Bronchial epithelial cell (primary cell): ENCODE measurements around the gene ATP5ME. TPM values are rescaled to one million over a fixed set of nuclear protein-coding genes. Genes with fewer than 3 reads are reported as not detected.
"Not testable (repeated sequence)": the region's sequence is repeated elsewhere in the genome, so short reads cannot be mapped to it uniquely, and the experiment has no call there.

ENCODE experiments used
- DNase-seq: peaks from one replicate; pipeline ENCODE4 v3.0.0-alpha.2; 2010; ENCODE audit warnings: low read depth
- FAIRE-seq: peaks from 2 replicates; lab custom pipeline; 2011; peaks lifted over from hg19 to GRCh38; lab: Jason Lieb, UNC
- H3K27me3 ChIP-seq: 2 replicates; pipeline ENCODE4 v1.5.1; 2011; ENCODE audit warnings: low read length; ENCODE audit not compliant: control insufficient read depth, insufficient read depth
- H3K36me3 ChIP-seq: 2 replicates; pipeline ENCODE4 v1.5.1; 2011; ENCODE audit warnings: low read length; ENCODE audit not compliant: control insufficient read depth, insufficient read depth
- H3K4me3 ChIP-seq: 2 replicates; pipeline ENCODE4 v1.5.1; 2011; ENCODE audit warnings: mild to moderate bottlenecking, low read depth, low read length, control low read depth
- total RNA-seq: library from RNA; depleted of rRNA; stranded (reverse); fragments of >200 nt; gene quantifications from 2 replicates; pipeline ENCODE4 v1.2.1, GENCODE V29; 2014
- TF ChIP-seq, protein P1 (sequence below): IDR thresholded peaks from 2 replicates; pipeline ENCODE4 v1.5.1; 2011; ENCODE audit warnings: mild to moderate bottlenecking, moderate library complexity, low read length, control low read depth, inconsistent platforms; ENCODE audit not compliant: insufficient read depth, severe bottlenecking

The ATP5ME gene
- total RNA-seq, 1 donor from 2014 or later = 70.8 TPM

DNA sequence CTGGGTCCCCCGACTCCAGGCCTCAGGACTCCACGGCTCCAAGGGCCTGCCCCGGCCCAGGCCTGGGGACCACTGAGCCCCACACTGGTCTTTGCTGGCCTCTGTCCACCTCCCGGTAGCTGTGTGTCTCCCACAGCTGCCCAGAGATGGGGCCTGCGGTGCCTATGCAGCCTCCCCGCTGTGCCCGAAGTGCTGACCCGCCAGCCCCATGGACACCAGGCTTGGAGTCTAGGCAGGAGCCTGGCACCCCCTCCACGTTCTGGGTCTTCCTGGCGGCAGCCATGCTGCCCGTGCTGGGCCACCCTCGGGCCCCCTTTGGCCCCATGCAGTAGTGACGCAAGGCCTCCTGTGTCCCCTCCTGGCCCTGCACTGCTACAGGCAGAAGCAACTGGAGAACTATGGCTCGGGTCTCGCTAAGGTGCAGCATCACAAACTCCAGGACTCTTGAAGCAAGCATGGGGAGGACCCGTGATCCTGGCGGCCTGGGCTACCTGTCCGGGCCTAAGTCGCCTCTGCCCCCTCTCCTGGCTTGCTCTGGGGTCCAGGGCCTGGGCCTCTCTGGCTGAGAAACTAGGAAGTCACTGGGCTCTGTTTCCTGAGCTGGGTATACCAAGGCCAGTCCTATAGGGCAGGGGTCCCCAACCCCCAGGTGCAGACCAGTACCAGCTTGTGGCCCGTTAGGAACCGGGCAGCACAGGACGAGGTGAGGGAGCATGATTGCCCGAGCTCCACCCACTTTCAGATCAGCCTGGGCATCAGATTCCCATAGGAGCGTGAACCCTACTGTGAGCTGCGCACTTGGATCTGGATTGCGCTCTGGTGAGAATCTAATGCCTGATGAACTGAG lies 1.2 kb upstream of the ATP5ME start:
- TF ChIP-seq, protein P1, sequence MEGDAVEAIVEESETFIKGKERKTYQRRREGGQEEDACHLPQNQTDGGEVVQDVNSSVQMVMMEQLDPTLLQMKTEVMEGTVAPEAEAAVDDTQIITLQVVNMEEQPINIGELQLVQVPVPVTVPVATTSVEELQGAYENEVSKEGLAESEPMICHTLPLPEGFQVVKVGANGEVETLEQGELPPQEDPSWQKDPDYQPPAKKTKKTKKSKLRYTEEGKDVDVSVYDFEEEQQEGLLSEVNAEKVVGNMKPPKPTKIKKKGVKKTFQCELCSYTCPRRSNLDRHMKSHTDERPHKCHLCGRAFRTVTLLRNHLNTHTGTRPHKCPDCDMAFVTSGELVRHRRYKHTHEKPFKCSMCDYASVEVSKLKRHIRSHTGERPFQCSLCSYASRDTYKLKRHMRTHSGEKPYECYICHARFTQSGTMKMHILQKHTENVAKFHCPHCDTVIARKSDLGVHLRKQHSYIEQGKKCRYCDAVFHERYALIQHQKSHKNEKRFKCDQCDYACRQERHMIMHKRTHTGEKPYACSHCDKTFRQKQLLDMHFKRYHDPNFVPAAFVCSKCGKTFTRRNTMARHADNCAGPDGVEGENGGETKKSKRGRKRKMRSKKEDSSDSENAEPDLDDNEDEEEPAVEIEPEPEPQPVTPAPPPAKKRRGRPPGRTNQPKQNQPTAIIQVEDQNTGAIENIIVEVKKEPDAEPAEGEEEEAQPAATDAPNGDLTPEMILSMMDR = no peak
- Histone ChIP-seq H3K36me3 (peaks cover 16% of the 10 kb centered on the region), H3K27me3 (no peaks in the 10 kb centered on the region), H3K4me3 (peak overlapping the region; percentile 97)
- FAIRE-seq (no peak), DNase-seq (no peak)

DNA sequence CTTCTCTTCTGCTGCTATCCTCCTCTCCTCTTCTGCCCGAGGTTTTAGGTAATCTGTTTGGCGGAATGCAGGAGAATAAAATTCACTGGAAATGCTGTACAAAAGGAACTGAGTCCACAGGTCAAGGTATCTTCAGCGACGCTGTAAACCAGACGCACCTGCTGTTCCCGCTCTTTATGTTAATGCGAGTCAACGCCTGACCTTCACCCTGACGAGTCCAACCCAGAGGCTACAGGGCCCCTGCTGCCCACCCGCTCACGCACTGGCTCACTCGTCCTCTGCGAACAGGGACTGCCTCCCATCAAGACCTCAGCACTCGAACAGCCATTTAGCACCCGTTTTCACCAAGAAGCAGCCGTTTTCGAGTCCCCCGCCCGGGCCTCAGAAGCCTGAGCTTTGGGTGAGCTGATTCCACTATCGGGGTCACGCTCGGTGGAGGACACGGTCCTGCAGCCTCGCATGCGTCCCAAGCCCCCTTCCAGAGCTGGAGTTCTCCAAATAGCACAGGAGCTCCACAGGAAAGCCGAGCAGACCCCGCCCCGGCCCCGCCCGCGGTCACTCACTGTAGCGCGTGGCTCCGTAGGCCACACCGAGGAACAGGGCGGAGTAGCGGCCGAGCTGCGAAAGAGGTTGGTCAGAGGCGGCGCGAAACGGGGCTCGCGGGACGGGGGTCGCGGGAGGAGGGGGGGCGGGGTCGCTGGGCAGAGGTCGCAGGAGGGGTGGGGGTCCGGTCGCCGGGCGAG lies 556 bp downstream of the ATP5ME start:
- FAIRE-seq (no peak), DNase-seq (no peak)
- Histone ChIP-seq H3K4me3 (peak overlapping the region; percentile 97), H3K36me3 (peaks cover 16% of the 10 kb centered on the region), H3K27me3 (no peaks in the 10 kb centered on the region)
- TF ChIP-seq, protein P1 = no peak

DNA sequence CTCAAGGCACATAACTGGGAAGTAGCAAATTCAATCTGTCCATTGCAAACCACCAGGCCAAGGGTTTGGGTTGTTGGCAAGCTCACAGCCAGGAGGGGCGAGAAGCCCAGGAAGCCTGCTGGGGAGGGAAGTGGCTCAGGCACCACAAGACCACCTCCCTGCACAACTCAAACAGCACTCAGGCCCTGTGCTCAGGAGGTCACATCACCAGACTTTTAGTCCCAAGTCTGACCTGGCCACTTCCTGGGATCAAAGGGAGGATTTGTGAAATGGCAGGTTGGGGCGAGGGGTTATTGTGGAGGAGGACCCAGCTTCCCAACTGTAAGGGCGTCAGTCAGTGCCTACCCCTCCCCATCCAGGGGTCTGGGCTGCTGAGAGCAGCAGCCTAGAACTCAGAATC lies 2.3 kb downstream of the ATP5ME start:
- peaks cover 16% of the 10 kb centered on the region for H3K36me3 ChIP-seq
- TF ChIP-seq, protein P1 = no peak
- no peak overlapping the region for H3K4me3 ChIP-seq
- DNase-seq (no peak), FAIRE-seq (no peak)
- no peaks in the 10 kb centered on the region for H3K27me3 ChIP-seq

DNA sequence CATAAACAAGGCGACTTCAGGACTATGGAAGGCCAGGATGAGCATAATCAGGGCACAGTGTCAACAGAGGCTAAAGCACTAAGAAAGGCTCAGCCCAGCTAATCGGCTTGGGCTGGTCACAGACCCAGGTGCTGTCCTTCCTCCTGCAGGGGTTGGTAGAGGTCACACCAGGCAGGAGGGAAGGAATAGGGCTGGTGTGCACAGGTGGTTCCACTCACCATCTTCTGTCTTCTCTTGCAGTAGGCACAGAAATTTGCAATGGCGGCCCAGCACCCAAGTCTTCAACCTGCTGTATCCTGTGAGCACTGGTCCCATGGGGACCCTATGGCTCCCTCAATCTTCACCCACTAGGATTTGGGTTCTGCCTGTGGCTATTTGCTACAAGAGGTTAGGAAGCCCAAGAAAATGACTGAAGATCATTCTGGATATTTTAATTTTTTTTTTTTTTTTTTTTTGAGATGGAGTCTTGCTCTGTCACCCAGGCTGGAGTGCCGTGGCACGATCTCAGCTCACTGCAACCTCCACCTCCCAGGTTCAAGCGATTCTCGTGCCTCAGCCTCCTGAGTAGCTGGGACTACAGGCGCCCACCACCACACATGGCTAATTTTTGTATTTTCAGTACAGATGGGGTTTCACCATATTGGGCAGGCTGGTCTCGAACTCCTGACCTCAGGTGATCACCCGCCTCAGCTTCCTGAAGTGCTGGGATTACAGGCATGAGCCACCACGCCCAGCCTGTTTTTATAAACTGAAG lies 4.1 kb downstream of the ATP5ME start:
- not testable (repeated sequence) for FAIRE-seq, DNase-seq, H3K27me3 ChIP-seq, H3K4me3 ChIP-seq
- peaks cover 16% of the 10 kb centered on the region for H3K36me3 ChIP-seq

DNA sequence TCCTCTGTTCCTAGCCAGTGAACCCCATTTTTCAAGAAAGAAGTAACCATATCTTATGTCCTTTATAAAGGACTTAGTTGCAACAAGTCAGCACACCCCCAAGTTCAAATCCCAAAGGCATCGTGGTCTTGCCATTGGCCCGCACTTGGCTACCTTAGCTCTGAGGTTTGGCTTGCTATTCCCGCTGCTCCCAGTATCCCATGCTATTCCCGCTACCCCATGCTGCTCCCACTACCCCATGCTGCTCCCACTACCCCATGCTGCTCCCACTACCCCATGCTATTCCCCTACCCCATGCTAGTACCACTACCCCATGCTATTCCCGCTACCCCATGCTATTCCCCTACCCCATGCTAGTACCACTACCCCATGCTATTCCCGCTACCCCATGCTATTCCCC lies 5.9 kb downstream of the ATP5ME start:
- peaks cover 14% of the 10 kb centered on the region for H3K36me3 ChIP-seq
- not testable (repeated sequence) for FAIRE-seq, DNase-seq, H3K27me3 ChIP-seq, H3K4me3 ChIP-seq

DNA sequence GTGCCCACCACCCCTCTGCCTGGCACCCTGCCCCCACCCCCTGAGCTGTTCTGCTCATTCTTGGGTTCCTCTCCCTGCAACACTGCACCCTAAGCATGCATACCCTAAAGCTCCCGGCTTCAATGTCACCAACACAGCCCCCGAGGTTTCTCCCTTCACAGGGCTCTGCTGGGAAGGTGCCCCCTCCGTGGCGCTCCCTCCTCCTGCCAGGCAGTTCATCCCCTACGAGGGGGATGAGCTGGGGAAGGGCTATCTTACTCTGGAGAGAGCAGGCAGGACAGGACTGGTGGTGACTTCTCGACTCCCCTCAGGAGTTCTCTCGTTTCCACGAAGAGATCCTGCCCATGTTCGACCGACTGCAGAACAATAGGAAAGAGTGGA lies 6.5 kb downstream of the ATP5ME start:
- FAIRE-seq (no peak), DNase-seq (no peak)
- H3K4me3 ChIP-seq = no peak overlapping the region
- peaks cover 3% of the 10 kb centered on the region for H3K27me3 ChIP-seq
- peaks cover 13% of the 10 kb centered on the region for H3K36me3 ChIP-seq
- TF ChIP-seq, protein P1 = no peak
